Urothelium cell line (cell line): ENCODE data around the gene IQCF5.
"Not testable (repeated sequence)": the region's sequence is repeated elsewhere in the genome, so short reads cannot be mapped to it uniquely, and the experiment has no call there.

Experiments used
- DNase-seq: peaks from one replicate; pipeline ENCODE4 v3.0.0; 2011; ENCODE audit warnings: low spot score, mixed read lengths
- FAIRE-seq: peaks from 2 replicates; lab custom pipeline; 2011; peaks lifted over from hg19 to GRCh38; lab: Jason Lieb, UNC

Gene IQCF5

GRCh38 chr3:51873253-51873766 is 2.1 kb downstream of the IQCF5 start:
- FAIRE-seq (no peak), DNase-seq (no peak)

GRCh38 chr3:51869304-51869703 is 6.1 kb downstream of the IQCF5 start:
- DNase-seq = no peak
- FAIRE-seq = no peak

- FAIRE-seq, DNase-seq: not testable (repeated sequence)
Measured at GRCh38 chr3:51868896-51869295, 6.5 kb downstream of the IQCF5 start.

- FAIRE-seq (no peak), DNase-seq (no peak)
Measured at GRCh38 chr3:51862886-51863285, 12.5 kb downstream of the IQCF5 start.

DNA sequence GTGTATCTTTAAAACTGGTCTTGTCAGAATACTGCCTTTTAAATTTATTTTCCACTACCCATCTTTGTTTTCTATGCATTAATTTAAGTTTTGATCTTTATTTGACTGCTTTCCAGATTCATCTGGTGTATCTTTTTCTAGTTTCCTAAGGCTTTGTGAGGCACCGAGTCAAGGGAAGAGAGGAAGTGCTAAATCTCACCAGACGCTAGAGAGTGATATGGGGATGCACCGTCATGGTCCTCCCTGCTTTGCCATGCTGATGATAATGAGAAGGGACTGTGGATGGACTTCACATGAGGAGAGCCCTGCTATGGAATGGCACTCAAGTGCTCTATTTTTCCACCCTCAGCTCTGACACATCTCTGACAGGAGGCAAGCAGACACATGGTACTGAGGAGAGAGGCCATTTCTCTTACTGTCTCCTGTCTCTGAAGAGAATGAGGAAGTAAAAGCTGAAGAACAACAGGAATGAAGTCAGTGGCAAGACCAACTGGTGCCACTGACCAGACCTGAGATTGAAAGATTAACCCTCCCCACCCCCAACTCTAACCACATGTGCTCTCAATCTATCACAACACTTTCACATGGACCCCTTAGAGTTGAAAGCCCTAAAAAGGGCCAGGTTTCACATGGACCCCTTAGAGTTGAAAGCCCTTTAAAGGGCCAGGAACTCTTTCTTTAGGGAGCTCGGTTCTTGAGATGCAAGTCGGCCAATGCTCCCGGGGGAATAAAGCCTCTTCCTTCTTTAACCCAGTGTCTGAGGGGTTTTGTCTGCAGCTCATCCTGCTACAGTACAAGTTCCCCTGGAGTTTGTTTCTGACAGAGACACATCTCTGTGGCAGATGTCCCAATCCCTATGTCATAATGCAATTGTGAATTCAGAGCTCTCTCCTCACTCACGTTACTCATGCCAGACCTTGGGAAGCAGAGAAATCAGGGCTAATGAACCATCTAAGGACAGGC is 14.4 kb downstream of the IQCF5 start, which contains the start of gene IQCF2:
Gene IQCF2, plus strand, starts transcription at position 913 of the 963 bp plus-strand sequence. CDS start 52 bp downstream, outside the sequence.
- FAIRE-seq (no peak), DNase-seq (no peak)

DNA sequence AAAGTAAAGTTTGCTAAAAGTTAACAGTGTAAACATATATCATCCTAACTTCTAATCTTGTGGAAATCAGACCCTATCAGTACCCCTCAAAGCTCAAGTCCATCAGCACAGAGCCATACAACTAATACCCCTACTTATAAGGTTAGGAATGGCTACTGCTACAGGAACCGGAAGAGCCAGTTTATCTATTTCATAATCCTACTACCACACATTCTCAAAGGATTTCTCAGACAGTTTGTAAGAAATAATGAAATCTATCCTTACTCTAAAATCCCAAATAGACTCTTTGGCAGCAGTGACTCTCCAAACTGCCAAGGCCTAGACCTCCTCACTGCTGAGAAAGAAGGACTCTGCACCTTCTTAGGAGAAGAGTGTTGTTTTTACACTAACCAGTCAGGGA is 20.0 kb downstream of the IQCF5 start:
- FAIRE-seq, DNase-seq: not testable (repeated sequence)

DNA sequence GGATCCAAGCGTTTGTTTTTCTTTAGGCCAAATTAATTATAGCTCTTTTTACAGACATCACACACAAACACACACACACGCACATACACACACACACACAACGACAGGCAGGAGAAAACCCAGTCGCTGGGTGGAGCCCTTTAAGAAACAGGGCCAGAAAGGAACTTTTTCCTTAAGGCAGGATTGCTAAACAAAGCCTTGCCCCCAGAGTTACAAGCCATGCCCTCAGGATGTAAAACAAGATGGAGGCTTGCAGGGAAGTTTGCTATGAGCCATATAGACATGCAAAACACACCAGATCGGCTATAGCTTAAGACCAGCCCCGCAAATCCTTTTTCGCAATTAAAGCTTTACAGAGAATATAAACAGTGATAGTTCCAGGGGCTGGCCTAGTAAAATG is 30.3 kb downstream of the IQCF5 start:
- DNase-seq (no peak), FAIRE-seq (no peak)

GRCh38 chr3:51836606-51837005 is 38.8 kb downstream of the IQCF5 start:
- DNase-seq = no peak
- no peak for FAIRE-seq

DNA sequence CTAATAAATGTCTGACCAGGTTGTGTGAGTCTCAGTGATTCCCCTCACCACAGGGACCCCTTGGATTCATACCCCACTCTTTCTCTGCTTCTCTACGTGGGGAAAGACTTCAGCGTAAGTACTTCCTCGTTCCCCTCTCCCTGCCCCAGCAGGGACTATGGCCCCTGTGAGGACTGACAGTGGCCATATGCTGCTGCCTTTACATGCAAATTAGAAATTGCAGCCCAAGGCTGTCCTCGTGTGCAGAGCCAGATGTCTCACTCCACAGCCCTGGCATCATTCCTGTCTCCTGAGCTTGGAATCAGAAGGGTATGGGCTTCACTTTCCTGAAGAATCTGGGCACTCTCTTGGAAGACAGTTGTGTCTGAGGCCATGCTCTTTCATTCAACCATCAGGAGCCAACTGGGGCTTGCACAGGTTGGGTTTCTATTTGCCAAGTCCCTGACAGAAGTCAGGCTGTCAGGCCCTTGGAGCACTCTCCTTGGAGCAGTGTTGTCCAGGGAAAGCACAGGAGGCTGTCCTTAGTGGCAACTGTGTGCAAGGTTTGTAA is 44.5 kb downstream of the IQCF5 start:
- no peak for DNase-seq
- FAIRE-seq = peak; percentile 23

GRCh38 chr3:51830345-51830744 is 45.1 kb downstream of the IQCF5 start:
- FAIRE-seq (no peak), DNase-seq (no peak)

- DNase-seq (no peak), FAIRE-seq (no peak)
Measured at GRCh38 chr3:51828297-51828696, 47.1 kb downstream of the IQCF5 start.
